HUDEP-2 (cell line): Measurements from ENCODE around the gene FNBP1L.
"Not testable (repeated sequence)": the region's sequence is repeated elsewhere in the genome, so short reads cannot be mapped to it uniquely, and the experiment has no call there.

Experiments
- DNase-seq, 76 experiments: peaks; one replicate each; lab custom pipeline; 2025; ENCODE audit not compliant: unreplicated experiment in 76 of 76; lab: John Stamatoyannopoulos, UW

FNBP1L gene

GRCh38 chr1:93442008-93442666, 5.8 kb upstream of the FNBP1L start:
- peak in 74 of 76 experiments; percentile 11 to 91 (median 77) for DNase-seq

DNA sequence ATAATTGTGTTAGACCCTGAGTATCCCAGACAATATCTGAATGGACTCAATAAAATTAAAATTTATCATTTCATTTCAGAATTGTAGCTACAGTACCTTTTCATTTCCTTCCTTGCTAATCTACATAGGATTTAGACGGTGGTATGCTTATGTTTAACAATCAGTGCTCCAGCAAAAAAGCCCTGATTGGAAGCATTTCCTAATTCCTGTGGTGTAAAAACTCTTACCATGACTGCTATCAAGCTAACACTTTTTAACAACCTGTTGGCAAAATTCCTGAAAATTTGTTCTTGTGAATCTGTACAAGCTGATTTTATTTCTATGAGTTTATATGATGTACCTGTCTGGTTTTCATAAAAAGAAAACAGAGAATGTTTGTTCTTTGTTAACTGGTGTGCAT, 5.2 kb upstream of the FNBP1L start:
- DNase-seq, result no peak

DNA sequence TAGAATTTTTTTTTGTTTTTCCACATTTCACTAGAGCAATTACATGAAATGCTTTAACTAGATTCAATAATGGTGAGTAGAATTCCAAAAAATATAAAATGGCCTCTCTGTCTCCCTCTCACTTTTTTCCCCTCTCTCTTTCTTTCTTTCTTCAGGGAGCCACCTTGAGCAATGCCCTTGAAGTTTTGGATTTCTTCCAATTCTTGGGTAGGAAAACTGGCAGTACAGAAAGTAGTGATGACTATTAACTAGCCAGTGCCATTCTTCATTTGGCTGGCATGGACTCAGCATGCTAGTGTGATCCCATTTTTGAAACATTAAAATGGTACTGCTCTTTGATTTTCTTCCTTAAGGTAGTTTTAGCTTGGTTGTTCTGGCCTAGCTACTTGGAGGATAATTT, 4.5 kb upstream of the FNBP1L start:
- DNase-seq, result peak in 11 of 76 experiments; percentile 0 to 34 (median 7)

- DNase-seq, result peak in 64 of 76 experiments; percentile 2 to 78 (median 38)
Observed at GRCh38 chr1:93446837-93447451, 974 bp upstream of the FNBP1L start.

- peak in 6 of 76 experiments; percentile 1 to 14 (median 8) for DNase-seq
Observed at GRCh38 chr1:93448292-93448982, 519 bp downstream of the FNBP1L start.

GRCh38 chr1:93448983-93449804, 1.3 kb downstream of the FNBP1L start:
- DNase-seq, result no peak

- no peak for DNase-seq
Observed at GRCh38 chr1:93450321-93450720, 2.4 kb downstream of the FNBP1L start.

DNA sequence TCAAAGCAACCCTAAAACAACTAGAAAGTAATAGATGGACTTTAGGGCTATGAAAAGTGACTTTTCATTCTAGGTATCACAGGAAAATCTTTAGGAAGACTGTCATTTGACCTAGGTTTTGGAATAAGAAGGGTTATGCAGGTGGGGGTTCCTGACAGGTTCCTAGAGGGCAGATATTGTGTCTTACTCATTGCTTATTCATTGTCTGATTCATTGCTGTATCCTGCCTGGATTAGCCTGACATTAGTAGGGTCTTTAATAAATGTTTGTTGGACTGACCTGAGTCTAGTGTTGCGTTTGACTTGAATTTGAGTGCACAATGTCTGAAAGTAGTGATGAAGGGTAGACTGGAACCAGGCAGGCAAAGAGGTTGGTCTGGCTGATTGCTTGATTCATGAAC, 6.0 kb downstream of the FNBP1L start:
- no peak for DNase-seq

DNA sequence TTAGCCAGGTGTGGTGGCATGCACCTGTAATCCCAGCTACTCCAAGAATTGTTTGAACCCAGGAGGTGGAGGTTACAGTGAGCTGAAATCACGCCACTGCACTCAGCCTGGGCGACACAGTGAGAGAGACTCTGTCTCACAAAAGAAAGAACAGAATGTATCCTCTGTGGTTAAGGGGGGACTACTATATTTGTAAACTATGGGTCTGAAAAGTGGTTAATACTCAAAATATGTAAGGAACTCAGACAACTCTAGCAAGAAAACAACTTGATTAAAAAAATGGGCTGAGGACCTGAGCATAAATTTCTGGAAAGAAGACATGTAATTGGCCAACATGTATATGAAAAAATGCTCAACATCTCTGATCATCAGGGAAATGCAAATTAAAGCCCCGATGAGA, 11.2 kb downstream of the FNBP1L start:
- no peak for DNase-seq

GRCh38 chr1:93461236-93461635, 13.3 kb downstream of the FNBP1L start:
- DNase-seq, result no peak

GRCh38 chr1:93463960-93464359, 16.0 kb downstream of the FNBP1L start:
- no peak for DNase-seq

DNA sequence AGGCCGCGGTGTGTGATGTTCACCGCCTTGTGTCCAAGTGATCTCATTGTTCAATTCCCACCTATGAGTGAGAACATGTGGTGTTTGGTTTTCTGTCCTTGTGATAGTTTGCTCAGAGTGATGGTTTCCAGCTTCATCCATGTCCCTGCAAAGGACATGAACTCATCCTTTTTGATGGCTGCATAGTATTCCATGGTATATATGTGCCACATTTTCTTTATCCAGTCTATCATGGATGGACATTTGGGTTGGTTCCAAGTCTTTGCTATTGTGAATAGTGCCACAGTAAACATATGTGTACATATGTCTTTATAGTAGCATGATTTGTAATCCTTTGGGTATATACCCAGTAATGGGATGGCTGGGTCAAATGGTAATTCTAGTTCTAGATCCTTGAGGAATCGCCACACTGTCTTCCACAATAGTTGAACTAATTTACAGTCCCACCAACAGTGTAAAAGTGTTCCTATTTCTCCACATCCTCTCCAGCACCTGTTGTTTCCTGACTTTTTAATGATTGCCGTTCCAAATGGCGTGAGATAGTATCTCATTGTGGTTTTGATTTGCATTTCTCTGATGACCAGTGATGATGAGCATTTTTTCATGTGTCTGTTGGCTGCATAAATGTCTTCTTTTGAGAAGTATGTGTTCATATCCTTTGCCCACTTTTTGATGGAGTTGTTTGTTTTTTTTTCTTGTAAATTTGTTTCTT, 17.6 kb downstream of the FNBP1L start:
- not testable (repeated sequence) for DNase-seq

GRCh38 chr1:93467606-93468005, 19.7 kb downstream of the FNBP1L start:
- DNase-seq, result no peak

DNA sequence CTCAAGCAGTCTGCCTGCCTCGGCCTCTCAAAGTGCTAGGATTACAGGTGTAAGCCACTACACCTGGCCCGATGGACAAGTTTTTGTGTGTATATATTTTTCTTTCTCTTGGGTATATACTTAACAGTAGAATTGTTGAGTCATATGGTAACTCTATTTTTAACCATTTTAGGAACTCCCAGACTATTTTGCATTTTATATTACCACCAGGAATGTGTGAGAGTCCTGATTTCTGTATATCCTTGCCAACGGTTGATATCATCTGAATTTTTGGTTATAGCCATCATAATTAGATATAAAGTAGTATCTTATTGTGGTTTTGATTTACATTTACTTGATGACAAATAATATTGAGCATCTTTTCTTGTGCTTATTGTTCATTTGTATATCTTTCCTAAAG, 20.7 kb downstream of the FNBP1L start:
- no peak for DNase-seq

DNA sequence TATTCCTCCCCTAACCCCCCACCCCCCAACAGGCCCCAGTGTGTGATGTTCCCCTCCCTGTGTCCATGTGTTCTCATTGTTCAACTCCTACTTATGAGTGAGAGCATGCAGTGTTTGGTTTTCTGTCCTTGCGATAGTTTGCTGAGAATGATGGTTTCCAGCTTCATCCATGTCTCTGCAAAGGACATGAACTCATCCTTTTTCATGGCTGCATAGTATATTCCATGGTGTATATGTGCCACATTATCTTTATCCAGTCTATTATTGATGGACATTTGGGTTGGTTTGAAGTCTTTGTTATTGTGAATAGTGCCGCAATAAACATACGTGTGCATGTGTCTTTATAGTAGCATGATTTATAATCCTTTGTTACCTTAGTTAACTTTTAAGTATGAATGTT, 21.3 kb downstream of the FNBP1L start:
- DNase-seq, result not testable (repeated sequence)

DNA sequence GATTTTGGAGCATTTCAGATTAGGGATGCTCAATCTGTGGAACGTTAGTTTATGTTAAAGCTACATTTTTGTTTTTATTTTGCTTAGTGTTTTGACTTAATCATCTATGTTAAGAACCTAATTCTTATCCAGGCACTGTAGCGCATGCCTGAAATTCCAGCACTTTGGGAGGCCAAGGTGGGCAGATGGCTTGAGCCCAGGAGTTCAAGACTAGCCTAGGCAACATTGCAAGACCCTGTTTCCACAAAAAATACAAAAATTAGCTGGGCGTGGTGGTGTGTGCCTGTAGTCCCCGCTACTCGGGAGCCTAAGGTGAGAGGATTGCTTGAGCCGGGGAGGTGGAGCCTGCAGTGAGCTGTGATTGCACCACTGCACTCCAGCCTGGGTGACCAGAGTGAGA, 23.4 kb downstream of the FNBP1L start:
- DNase-seq, result no peak

DNA sequence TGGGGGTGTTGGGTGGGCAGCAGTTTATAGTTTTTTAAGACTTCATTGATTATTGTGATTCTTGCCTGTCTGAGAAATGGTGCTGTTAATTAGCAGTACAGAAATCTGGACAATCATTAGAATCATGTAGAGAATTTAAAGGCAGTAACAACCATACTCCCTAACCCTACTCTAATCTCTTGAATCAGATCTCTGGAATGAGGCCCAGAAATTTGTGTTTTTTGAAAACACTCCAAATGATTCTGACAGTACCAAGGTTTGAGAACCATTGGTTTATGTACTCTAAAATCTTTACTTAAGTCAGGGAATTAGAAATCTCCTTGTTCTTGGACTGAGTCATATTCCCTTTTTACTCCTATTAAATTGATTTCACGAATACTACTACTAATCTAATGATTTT, 24.0 kb downstream of the FNBP1L start:
- DNase-seq, result peak in 14 of 76 experiments; percentile 1 to 30 (median 7)

DNA sequence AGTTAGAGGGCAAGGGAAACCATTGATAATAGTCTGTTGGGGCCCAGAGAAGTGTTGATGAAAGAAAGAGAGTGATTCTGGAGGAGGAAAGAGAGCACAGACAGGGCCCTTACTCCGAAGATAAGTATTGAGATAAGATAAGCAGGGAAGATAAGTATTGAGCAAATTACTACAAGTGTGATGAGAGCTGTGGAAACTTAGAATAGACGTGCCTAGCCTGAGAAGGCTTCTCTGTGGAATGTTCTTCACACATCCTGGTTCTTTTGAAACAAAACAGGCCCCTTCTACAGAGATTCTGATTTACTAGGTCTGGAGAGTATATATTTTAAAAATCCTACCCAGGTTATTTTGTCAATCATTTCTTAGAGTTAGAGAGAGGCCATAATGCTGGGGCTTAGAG, 26.4 kb downstream of the FNBP1L start:
- no peak for DNase-seq

- no peak for DNase-seq
Observed at GRCh38 chr1:93475681-93476080, 27.8 kb downstream of the FNBP1L start.

DNA sequence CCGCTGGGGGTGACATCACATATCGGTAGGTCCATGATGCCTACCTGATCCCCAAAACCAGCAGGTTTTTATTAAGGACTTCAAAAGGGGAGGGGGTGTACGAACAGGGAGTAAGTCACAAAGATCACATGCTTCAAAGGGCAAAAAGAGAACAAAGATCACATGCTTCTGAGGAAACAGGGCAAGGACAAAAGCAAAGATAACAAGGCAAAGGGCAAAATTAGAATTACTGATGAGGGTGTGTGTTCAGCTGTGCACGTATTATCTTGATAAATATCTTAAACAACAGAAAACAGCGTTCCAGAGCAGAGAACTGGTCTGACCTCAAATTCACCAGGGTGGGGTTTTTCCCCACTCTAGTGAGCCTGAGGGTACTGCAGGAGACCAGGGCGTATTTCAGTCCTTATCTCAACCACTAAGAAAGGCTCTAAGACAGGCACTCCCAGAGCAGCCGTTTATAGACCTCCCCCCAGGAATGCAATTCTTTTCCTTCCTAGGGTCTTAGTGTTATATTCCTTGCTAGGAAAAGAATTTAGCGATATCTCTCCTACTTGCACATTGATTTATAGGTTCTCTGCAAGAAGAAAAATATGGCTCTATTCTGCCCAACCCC, 31.3 kb downstream of the FNBP1L start:
- peak in 9 of 76 experiments; percentile 1 to 67 (median 27) for DNase-seq
